ENCODE results near the gene FAM3D. TPM values are rescaled to one million over a fixed set of nuclear protein-coding genes. Genes with fewer than 3 reads are reported as not detected.

Gene FAM3D
- total RNA-seq, 6 experiments from 2014 or later, result not detected

DNA sequence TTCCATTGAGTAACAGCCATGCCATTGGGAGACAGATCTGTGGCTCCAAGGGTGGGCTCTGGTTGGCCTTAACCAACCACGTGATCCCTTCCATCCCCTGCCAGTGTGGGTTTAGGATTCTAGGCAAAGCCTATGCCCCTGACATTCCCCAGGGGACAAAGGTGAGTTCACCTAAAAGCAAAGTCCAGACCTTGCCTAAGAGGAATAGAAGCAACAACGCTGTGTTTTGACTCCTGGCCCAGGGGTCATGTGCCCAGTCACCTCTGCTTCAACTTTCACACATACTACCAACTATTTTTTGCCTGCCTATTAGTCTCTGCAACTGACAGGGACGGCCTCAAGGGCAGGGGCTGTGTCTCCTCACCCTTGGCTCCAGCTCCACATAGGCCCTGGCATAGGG is 42.0 kb downstream of the FAM3D start:
- DNase-seq (peak in 1 of 3 donors; percentile 61), ATAC-seq (peak in 1 of 4 donors; percentile 25)
- H3K27ac ChIP-seq, result peak overlapping the region in 1 of 3 donors; percentile 4
- 45% methylated on average over 2 of the region's 3 CpGs for WGBS (ENCODE audit: insufficient coverage, low coverage, low lambda C conversion rate, missing lambda C conversion rate)
- H3K4me1 ChIP-seq, result peaks cover 0 to 30% (median 13%) of the 10 kb centered on the region in 4 donors
- intact Hi-C loops (cut with DNase I), result no loop called here
- H3K36me3 ChIP-seq, result no peaks in the 10 kb centered on the region
- TF ChIP-seq POLR2A (IDR thresholded peaks at IDR 0.05), result no peak
- TF ChIP-seq CTCF (IDR thresholded peaks at IDR 0.05), result no peak
- H3K4me3 ChIP-seq, result no peak overlapping the region
- H3K27me3 ChIP-seq, result no peaks in the 10 kb centered on the region
- H3K9me3 ChIP-seq, result no peaks in the 10 kb centered on the region

DNA sequence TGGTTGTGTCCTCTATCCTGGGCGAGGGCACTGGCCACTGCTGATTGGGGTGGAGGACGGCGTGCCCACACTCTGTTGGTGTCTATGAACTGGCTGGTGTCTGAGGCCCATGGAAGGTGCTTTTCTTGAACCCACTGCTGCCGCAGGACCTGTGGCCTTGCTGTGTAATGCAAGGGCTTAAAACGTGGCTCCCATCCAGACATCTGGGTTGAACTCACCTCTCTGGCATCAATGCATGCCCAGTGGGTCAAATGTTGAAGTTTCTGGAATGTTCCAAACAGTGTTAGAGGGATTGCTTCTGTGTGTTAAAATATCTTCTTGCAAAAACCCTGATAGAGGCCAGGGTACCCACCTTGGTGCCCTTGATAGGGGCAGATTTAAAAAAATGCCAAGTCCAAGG is 42.6 kb downstream of the FAM3D start:
- Histone ChIP-seq H3K27me3 (no peaks in the 10 kb centered on the region), H3K36me3 (no peaks in the 10 kb centered on the region), H3K4me3 (no peak overlapping the region), H3K27ac (no peak overlapping the region), H3K4me1 (peaks cover 0 to 25% (median 10%) of the 10 kb centered on the region in 4 donors), H3K9me3 (no peaks in the 10 kb centered on the region)
- ATAC-seq, result peak in 1 of 4 donors; percentile 31
- peak in 1 of 3 donors; percentile 79 for DNase-seq
- intact Hi-C loops (cut with DNase I), result no loop called here
- WGBS (ENCODE audit: insufficient coverage, low coverage, low lambda C conversion rate, missing lambda C conversion rate), result 36% methylated on average over 2 of the region's 5 CpGs
- TF ChIP-seq CTCF (IDR thresholded peaks at IDR 0.05), result no peak

- peaks cover 0 to 20% (median 8%) of the 10 kb centered on the region in 4 donors for H3K4me1 ChIP-seq
- H3K9me3 ChIP-seq, result no peaks in the 10 kb centered on the region
- no peak for TF ChIP-seq POLR2A (IDR thresholded peaks at IDR 0.05)
- TF ChIP-seq CTCF (IDR thresholded peaks at IDR 0.05), result no peak
- intact Hi-C loops (cut with DNase I), result no loop called here
- 7% methylated on average over 2 of the region's 8 CpGs for WGBS (ENCODE audit: insufficient coverage, low coverage, low lambda C conversion rate, missing lambda C conversion rate)
- H3K4me3 ChIP-seq, result no peak overlapping the region
- ATAC-seq (peak in 2 of 4 donors; percentile 21 to 56), DNase-seq (no peak)
- H3K36me3 ChIP-seq, result no peaks in the 10 kb centered on the region
- no peak overlapping the region for H3K27ac ChIP-seq
- no peaks in the 10 kb centered on the region for H3K27me3 ChIP-seq
Observed at GRCh38 chr3:58623478-58623877, 43.1 kb downstream of the FAM3D start.

DNA sequence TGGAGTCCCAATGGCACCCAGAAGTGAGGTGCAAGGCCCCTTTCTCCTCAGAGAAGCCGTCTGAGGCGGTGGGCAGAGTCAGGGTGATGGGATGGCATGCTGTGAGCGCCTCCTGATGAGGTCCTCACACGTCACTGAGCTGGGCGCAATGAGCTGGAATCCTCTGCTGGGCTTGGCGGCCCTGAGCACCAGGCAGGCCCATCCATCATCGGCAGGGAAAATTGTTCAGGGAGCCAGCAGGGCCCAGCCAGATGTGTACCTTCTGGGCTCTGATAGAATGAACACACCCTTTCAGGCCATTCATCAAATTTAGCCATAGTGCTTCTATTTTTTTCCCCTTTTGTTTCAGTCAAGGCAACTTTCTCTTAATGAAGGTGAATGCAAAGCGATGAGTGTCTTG is 43.7 kb downstream of the FAM3D start:
- Histone ChIP-seq H3K4me3 (no peak overlapping the region), H3K36me3 (no peaks in the 10 kb centered on the region), H3K4me1 (peaks cover 0 to 17% (median 5%) of the 10 kb centered on the region in 4 donors), H3K9me3 (no peaks in the 10 kb centered on the region), H3K27ac (no peak overlapping the region), H3K27me3 (no peaks in the 10 kb centered on the region)
- intact Hi-C loops (cut with DNase I), result no loop called here
- ATAC-seq (no peak), DNase-seq (no peak)
- WGBS (ENCODE audit: insufficient coverage, low coverage, low lambda C conversion rate, missing lambda C conversion rate), result 83% methylated on average over 5 of the region's 8 CpGs
- TF ChIP-seq CTCF (IDR thresholded peaks at IDR 0.05) (no peak), POLR2A (IDR thresholded peaks at IDR 0.05) (no peak)

DNA sequence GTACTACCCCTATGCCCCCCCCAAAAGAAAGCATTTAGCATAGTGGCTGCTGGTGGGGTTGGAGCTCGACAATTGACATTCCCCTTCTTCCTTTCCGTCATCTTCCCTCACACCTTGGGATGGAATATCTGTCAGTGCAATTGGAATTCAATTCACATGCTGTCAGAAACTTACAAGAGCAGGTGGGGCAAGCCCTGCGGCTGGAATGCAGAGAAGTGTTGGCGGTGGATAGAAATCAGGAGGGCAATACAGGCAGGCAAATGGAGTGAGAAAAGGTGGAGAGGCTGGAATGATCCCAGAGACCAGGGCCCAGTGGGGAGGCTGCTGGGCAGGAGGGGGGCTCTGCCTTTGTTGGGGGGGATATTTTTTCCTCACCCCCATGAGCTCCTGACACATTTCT is 44.1 kb downstream of the FAM3D start:
- H3K9me3 ChIP-seq, result no peaks in the 10 kb centered on the region
- WGBS (ENCODE audit: insufficient coverage, low coverage, low lambda C conversion rate, missing lambda C conversion rate), result 92% methylated on average over 4 of the region's 4 CpGs
- H3K36me3 ChIP-seq, result no peaks in the 10 kb centered on the region
- H3K4me3 ChIP-seq, result no peak overlapping the region
- intact Hi-C loops (cut with DNase I), result no loop called here
- TF ChIP-seq POLR2A (IDR thresholded peaks at IDR 0.05) (no peak), CTCF (IDR thresholded peaks at IDR 0.05) (no peak)
- peaks cover 0 to 12% (median 4%) of the 10 kb centered on the region in 4 donors for H3K4me1 ChIP-seq
- no peak overlapping the region for H3K27ac ChIP-seq
- H3K27me3 ChIP-seq, result no peaks in the 10 kb centered on the region
- ATAC-seq (no peak), DNase-seq (no peak)
